HG03460 (cell line): ENCODE measurements around the gene CLDN16.

Experiments used
- ATAC-seq: cut with Tn5 transposase; IDR thresholded peaks from one replicate; pipeline ENCODE4 v1.9.1; 2021; ENCODE audit not compliant: unreplicated experiment

Gene CLDN16

GRCh38 chr3:190387578-190388213 lies at the start of gene CLDN16:
Gene CLDN16, plus strand, starts transcription at chr3:190388163. Its CDS starts 167 bp downstream, at chr3:190388330.
- no peak for ATAC-seq

- no peak for ATAC-seq
Measured at GRCh38 chr3:190338717-190339116, 49.2 kb upstream of the CLDN16 start.

GRCh38 chr3:190339130-190339529 lies 48.8 kb upstream of the CLDN16 start:
- no peak for ATAC-seq

- no peak for ATAC-seq
Measured at GRCh38 chr3:190340071-190340470, 47.9 kb upstream of the CLDN16 start.

GRCh38 chr3:190345027-190345821 lies 42.7 kb upstream of the CLDN16 start:
- ATAC-seq, result no peak

- ATAC-seq, result no peak
Measured at GRCh38 chr3:190345878-190346277, 42.1 kb upstream of the CLDN16 start.

GRCh38 chr3:190346541-190346940 lies 41.4 kb upstream of the CLDN16 start:
- ATAC-seq, result no peak

- no peak for ATAC-seq
Measured at GRCh38 chr3:190352861-190353457, 35.0 kb upstream of the CLDN16 start.

- no peak for ATAC-seq
Measured at GRCh38 chr3:190356246-190356645, 31.7 kb upstream of the CLDN16 start.

GRCh38 chr3:190357468-190357867 lies 30.5 kb upstream of the CLDN16 start:
- ATAC-seq, result no peak

- no peak for ATAC-seq
Measured at GRCh38 chr3:190359813-190360212, 28.1 kb upstream of the CLDN16 start.

GRCh38 chr3:190360228-190360627 lies 27.7 kb upstream of the CLDN16 start:
- no peak for ATAC-seq

GRCh38 chr3:190361791-190362190 lies 26.2 kb upstream of the CLDN16 start:
- ATAC-seq, result no peak

- no peak for ATAC-seq
Measured at GRCh38 chr3:190362258-190362657, 25.7 kb upstream of the CLDN16 start.

- no peak for ATAC-seq
Measured at GRCh38 chr3:190366133-190366532, 21.8 kb upstream of the CLDN16 start.

GRCh38 chr3:190368881-190369280 lies 19.1 kb upstream of the CLDN16 start:
- ATAC-seq, result no peak

- no peak for ATAC-seq
Measured at GRCh38 chr3:190369668-190370295, 18.2 kb upstream of the CLDN16 start.

GRCh38 chr3:190370369-190370768 lies 17.6 kb upstream of the CLDN16 start:
- ATAC-seq, result no peak

GRCh38 chr3:190371152-190371551 lies 16.8 kb upstream of the CLDN16 start:
- ATAC-seq, result no peak

GRCh38 chr3:190375246-190375645 lies 12.7 kb upstream of the CLDN16 start:
- ATAC-seq, result no peak

GRCh38 chr3:190375671-190376070 lies 12.3 kb upstream of the CLDN16 start:
- no peak for ATAC-seq
